ENCODE data around the gene ADAP1.

ADAP1 gene

GRCh38 chr7:988426-988911 lies 34.0 kb upstream of the ADAP1 start:
- no peak for DNase-seq

GRCh38 chr7:987909-988308 lies 33.4 kb upstream of the ADAP1 start:
- no peak for DNase-seq

DNA sequence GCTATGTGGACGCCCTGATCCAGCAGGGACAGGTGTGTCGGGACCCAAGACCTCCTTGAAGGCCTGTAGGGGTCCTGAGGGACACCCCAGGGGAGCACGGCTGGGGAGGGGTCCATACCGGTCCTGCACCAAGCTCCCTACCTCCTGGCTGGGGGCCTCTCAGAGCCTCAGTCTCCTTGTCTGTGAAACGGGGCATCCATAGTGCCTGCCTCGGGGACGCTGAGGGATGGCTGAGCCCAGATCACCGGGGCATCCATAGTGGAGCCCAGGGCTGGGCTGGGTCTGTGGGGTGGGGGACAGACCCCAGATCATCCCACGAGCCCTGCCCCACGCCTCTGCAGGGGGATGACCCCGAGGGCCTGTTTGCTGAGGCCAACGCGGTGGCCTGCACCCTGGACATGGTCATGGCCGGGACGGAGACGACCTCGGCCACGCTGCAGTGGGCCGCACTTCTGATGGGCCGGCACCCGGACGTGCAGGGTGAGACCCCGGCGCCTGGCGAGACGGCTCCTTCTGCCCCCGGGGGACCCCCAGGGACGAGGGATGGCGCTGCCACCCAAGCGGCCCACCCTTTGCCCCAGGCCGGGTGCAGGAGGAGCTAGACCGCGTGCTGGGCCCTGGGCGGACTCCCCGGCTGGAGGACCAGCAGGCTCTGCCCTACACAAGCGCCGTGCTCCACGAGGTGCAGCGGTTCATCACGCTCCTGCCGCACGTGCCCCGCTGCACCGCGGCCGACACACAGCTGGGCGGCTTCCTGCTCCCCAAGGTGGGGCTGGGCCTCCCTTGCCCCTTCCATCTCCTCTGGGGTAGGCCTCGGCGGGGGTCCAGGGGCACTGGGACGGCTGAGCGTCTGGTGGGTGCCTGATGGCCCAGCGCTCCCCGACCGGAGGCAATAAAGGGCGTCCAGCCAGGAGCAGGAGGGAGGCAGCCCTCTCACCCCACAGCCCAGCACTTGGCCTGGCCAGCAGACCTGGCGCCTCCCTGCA lies 32.6 kb upstream of the ADAP1 start:
- no peak for DNase-seq

GRCh38 chr7:985915-986741 lies 31.6 kb upstream of the ADAP1 start:
- DNase-seq, result no peak

DNA sequence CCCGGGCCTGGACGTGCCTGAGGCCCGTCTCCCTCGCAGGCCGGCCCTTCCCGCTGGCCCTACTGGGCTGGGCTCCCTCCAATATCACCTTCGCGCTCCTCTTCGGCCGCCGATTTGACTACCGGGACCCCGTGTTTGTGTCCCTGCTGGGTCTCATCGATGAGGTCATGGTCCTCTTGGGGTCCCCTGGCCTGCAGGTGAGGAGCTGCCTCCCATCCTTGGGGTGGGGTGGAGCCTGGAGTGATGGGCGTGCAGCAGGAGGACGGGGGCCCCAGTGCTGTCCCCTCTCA lies 30.6 kb upstream of the ADAP1 start:
- no peak for DNase-seq

DNA sequence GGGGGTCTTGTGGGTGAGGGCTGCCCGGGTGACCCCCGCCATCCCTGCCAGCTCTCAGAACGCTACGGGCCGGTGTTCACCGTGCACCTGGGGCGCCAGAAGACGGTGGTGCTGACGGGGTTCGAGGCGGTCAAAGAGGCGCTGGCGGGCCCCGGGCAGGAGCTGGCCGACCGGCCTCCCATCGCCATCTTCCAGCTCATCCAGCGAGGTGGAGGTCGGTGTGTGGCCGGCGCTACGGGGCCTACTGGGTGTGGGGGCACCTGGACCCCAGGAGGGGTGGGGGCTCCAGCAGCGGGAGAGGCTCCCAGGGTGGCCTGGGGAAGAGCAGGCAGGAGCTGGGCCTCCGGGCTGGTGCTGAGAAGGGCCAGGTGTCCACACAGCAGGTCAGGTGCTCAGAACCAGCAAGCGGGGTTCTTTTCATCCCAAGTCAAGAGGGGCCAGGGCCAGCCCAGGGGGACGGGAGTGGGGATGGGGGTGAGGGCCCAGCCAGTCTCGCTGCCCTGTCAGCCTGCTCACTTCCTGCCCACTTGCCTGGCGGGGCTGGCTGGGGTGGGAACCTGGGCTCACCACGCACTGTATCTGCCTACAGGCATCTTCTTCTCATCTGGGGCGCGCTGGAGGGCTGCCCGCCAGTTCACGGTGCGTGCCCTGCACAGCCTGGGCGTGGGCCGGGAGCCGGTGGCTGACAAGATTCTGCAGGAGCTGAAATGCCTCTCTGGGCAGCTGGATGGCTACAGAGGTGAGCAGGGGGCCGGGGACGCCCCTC lies 30.1 kb upstream of the ADAP1 start:
- DNase-seq, result no peak

GRCh38 chr7:983616-984071 lies 29.2 kb upstream of the ADAP1 start:
- DNase-seq, result no peak

DNA sequence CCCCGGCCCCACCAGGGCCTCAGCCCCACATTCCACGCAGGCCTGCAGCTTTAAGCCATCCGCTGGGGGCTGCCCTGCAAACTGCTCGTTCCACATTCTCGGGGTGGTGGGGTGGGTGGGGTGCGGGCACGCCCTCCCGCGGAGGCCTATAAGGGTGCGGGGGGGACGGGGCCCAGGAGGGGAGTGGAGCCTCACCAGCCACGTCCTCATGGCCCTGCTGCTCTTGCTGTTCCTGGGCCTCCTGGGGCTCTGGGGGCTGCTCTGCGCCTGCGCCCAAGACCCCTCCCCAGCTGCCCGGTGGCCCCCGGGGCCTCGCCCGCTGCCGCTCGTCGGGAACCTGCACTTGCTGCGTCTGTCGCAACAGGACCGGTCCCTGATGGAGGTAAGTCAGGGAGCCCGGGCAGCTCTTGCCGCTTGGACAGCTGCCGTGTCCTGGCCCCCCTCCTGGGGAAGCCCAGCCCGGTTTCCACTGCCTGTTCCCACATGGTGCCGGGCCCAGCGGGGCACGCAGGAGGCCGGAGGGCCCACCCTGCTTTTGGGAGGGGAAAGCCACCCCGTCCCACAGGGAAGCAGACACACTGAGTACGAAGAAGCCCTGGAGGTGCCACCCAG lies 28.6 kb upstream of the ADAP1 start, which contains the start of gene CYP2W1:
TSS of gene CYP2W1 (plus strand) at position 178 of the 612 bp plus-strand sequence. CDS start at position 209, 31 bp downstream.
- DNase-seq, result no peak

- no peak for DNase-seq
Measured at GRCh38 chr7:982511-983003, 28.1 kb upstream of the ADAP1 start.

GRCh38 chr7:981793-982510 lies 27.5 kb upstream of the ADAP1 start:
- no peak for DNase-seq

GRCh38 chr7:979886-980571 lies 25.5 kb upstream of the ADAP1 start:
- no peak for DNase-seq

- no peak for DNase-seq
Measured at GRCh38 chr7:979151-979550, 24.7 kb upstream of the ADAP1 start.

DNA sequence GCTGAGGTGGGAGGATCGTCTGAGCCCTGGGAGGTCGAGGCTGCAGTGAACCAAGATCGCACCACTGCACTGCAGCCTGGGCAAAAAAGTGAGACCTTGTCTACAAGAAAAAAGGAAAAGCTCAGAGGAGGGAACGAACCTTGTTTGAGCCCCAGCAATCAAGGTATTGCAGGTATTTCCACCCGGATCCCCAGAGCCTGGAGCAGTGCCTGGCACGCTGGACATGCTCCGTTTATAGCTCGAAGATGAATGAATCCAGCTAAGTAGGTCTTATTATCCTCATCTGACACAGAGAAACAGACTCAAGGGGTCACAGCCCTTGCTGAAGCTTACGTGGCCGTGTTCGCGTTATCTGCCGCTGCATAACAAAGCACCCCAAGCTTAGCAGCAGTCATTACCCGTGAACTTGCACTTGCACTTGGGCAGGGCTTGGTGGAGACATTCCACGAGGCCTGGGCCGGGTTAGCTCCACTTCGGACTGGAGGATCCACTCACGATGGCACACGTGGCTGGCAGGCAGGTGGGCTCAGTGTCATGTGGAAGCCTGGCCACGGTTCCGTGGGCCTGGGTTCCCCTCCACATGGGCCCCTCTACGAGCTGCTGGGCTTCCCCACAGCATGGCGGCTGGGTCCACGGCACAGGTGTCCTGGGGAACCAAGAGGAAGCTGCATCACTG lies 24.1 kb upstream of the ADAP1 start:
- no peak for DNase-seq

GRCh38 chr7:978049-978346 lies 23.5 kb upstream of the ADAP1 start:
- DNase-seq, result no peak

- no peak for DNase-seq
Measured at GRCh38 chr7:977326-978048, 23.0 kb upstream of the ADAP1 start.

GRCh38 chr7:976901-977325 lies 22.4 kb upstream of the ADAP1 start:
- no peak for DNase-seq

GRCh38 chr7:975702-976473 lies 21.4 kb upstream of the ADAP1 start:
- DNase-seq, result no peak

DNA sequence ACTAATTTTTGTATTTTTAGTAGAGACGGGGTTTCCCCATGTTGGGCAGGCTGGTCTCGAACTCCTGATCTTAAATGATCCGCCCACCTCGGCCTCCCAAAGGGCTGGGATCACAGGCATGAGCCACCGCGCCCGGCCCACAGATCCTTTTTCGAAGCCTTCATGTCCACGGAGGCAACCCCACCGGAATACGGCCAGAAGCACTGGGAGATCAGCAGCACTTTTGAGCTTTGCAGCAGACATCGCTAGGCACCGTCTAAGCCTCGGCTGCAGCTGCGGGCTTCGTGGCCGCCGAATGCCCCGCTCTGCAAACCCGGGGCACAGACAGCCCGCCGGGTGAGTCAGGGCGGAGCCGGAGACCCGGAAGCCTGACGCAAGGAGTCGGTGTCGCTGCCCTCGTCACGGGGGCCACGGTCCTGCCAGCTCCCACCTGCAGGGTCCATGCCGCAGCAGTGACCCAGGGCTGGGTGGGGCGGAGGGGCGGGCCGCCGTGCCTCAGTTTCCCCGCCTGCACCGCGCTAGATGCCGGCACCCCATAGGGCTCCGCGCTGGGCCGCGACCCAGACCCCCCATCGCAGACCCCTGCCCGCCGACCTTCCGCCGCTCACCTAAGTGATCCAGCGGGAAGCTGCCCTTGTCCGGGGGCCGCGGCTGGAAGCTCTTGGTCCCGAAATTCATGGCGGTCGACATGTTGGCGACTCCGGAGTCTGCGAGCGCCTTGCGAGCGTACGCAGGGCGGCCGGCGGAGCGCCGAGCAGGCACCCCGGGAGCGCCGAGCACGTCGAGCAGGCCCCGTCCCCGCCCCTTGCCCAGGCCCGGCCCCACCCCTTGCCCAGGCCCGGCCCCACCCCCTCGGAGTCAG lies 20.6 kb upstream of the ADAP1 start, which contains the start of gene COX19:
TSS of gene COX19 (minus strand) at position 730 of the 862 bp plus-strand sequence. CDS start at position 690, 40 bp downstream.
- DNase-seq, result no peak
